ENCODE results near the gene SYT2.

SYT2 gene

DNA sequence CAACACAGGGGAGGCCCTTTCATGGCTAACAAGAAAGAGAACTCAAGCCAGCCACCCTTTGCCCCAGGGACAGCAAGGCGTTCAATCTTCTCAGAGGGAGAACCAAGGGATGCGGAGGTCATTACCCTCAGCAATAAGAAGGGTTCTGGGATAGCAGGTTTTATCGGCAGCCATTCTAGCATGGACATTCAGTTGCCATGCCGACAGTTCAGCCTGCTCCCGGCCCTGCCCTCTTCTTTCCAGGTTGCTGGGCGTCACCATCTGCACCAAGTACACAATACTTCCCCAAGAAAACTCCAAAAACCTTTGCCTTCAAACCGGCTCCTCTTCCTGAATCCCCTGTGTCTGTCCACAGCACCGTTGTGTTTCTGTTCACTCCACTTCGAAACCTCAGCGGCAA is 47.1 kb downstream of the SYT2 start:
- Histone ChIP-seq H3K4me3 (ENCODE audit: low read length) (no peak overlapping the region), H3K36me3 (ENCODE audit: control insufficient read depth, insufficient read depth, low read length) (no peaks in the 10 kb centered on the region), H3K9ac (ENCODE audit: low read length) (no peak overlapping the region), H3K4me1 (ENCODE audit: control insufficient read depth, insufficient read depth, low read length) (no peaks in the 10 kb centered on the region), H3K27me3 (ENCODE audit: control insufficient read depth, insufficient read depth, low read length) (peaks cover 10% of the 10 kb centered on the region), H3K9me3 (ENCODE audit: control insufficient read depth, low read length) (no peaks in the 10 kb centered on the region)

DNA sequence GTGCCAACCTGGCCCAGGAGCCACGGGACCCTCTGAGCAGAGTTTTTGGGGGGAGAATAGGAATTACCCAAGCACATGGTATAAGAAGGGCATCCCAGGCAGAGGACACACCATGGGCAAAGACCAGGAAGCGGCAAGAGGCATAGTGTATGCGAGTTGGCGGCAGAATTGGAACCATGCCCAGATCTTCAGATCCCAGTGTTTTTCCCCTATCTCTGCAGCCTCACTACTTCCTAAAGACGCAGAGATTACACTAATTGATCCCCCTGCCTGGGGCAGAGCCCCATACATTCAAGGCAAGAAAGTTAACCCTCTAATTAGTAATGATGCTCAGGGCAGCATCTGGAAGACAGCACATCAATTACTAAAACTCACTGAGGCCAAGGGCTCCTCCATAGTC is 48.2 kb downstream of the SYT2 start:
- no peak overlapping the region for H3K4me3 ChIP-seq (ENCODE audit: low read length)
- no peaks in the 10 kb centered on the region for H3K4me1 ChIP-seq (ENCODE audit: control insufficient read depth, insufficient read depth, low read length)
- no peak overlapping the region for H3K9ac ChIP-seq (ENCODE audit: low read length)
- H3K27me3 ChIP-seq (ENCODE audit: control insufficient read depth, insufficient read depth, low read length): peaks cover 11% of the 10 kb centered on the region
- H3K36me3 ChIP-seq (ENCODE audit: control insufficient read depth, insufficient read depth, low read length): no peaks in the 10 kb centered on the region
- no peaks in the 10 kb centered on the region for H3K9me3 ChIP-seq (ENCODE audit: control insufficient read depth, low read length)

DNA sequence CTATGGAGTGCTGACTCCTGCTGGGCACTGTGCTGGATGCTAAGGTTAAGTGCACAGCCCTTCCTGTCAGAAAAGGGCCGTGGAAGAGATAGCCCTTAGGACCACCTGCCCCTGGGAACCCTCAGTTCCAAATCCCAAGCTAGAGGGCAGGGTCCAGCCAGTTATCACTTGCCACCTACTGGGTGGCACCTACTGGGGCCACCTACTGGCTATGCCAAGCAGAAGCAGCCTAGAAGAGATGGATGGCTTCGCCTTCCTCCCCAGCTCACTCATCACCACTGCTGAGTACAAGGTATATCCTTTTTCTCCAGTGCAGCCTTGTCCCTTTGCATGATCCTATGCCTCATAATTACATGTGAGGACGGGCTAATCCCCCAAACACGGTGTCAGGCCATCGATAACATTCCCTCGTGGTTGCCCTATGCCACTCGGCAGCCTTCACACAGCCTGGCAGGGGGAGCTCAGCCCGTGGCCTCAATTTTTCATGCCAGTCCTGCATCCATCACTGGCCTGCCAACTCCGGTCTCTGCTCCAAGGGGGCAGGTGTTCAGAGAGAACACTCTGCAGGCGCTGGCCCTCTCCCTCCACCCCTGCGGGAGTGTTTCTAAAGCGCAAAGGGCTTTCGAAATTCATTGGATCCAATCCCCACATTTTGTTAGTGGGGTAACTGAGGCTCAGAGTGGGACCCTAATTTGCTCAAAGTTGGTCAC is 49.0 kb downstream of the SYT2 start:
- peaks cover 11% of the 10 kb centered on the region for H3K27me3 ChIP-seq (ENCODE audit: control insufficient read depth, insufficient read depth, low read length)
- no peaks in the 10 kb centered on the region for H3K36me3 ChIP-seq (ENCODE audit: control insufficient read depth, insufficient read depth, low read length)
- H3K4me1 ChIP-seq (ENCODE audit: control insufficient read depth, insufficient read depth, low read length): no peaks in the 10 kb centered on the region
- no peak overlapping the region for H3K4me3 ChIP-seq (ENCODE audit: low read length)
- H3K9me3 ChIP-seq (ENCODE audit: control insufficient read depth, low read length): no peaks in the 10 kb centered on the region
- no peak overlapping the region for H3K9ac ChIP-seq (ENCODE audit: low read length)

DNA sequence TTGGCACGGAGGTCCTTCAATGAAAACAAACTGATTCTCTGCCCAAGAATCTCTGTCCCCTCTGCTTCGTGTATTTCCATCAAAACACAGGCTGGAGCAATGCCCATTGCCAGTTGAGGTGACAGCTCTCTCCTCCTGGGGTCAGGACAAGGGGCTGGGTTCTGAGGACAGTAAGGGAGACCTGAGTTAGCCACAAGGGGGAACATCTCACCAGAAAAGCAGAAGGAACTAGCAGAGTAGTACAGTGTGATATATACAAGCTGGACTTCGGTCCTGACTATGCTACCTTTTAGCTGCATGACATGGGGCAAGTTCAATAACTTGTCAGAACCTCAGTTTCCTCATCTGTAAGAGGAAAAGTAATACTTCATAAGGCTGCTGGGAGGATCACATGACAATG is 50.3 kb downstream of the SYT2 start:
- peaks cover 13% of the 10 kb centered on the region for H3K27me3 ChIP-seq (ENCODE audit: control insufficient read depth, insufficient read depth, low read length)

DNA sequence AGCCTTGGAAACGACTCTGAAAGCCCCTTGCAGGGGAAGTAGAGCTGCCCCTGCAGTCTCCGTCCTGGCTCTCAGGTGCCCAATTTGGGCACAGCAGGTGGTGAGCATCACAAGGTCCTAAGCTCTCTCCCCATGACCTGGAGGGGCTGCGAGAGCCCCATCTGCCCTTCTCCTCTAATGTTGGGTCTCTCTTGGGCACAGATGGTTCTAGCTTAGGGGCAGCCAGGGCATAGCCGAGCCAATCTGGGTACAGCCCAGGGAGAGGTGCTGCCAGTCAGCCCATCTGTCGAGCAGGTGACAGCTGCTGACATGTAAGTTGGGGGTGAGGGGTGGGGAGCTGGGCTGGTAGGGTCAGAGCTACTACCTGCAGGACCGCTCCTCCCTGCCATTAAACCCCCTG is 50.7 kb downstream of the SYT2 start:
- H3K36me3 ChIP-seq (ENCODE audit: control insufficient read depth, insufficient read depth, low read length): no peaks in the 10 kb centered on the region
- no peaks in the 10 kb centered on the region for H3K4me1 ChIP-seq (ENCODE audit: control insufficient read depth, insufficient read depth, low read length)
- H3K4me3 ChIP-seq (ENCODE audit: low read length): no peak overlapping the region
- H3K9ac ChIP-seq (ENCODE audit: low read length): no peak overlapping the region
- no peaks in the 10 kb centered on the region for H3K9me3 ChIP-seq (ENCODE audit: control insufficient read depth, low read length)
- peaks cover 18% of the 10 kb centered on the region for H3K27me3 ChIP-seq (ENCODE audit: control insufficient read depth, insufficient read depth, low read length)

More for the DNA sequence above, 50.3 kb downstream of the SYT2 start:
- no peak overlapping the region for H3K9ac ChIP-seq (ENCODE audit: low read length)
- H3K36me3 ChIP-seq (ENCODE audit: control insufficient read depth, insufficient read depth, low read length): no peaks in the 10 kb centered on the region
- no peaks in the 10 kb centered on the region for H3K4me1 ChIP-seq (ENCODE audit: control insufficient read depth, insufficient read depth, low read length)
- H3K4me3 ChIP-seq (ENCODE audit: low read length): no peak overlapping the region
- H3K9me3 ChIP-seq (ENCODE audit: control insufficient read depth, low read length): no peaks in the 10 kb centered on the region

GRCh38 chr1:202658769-202659168 is 51.5 kb downstream of the SYT2 start:
- Histone ChIP-seq H3K27me3 (ENCODE audit: control insufficient read depth, insufficient read depth, low read length) (peaks cover 18% of the 10 kb centered on the region), H3K4me3 (ENCODE audit: low read length) (no peak overlapping the region), H3K36me3 (ENCODE audit: control insufficient read depth, insufficient read depth, low read length) (no peaks in the 10 kb centered on the region)

DNA sequence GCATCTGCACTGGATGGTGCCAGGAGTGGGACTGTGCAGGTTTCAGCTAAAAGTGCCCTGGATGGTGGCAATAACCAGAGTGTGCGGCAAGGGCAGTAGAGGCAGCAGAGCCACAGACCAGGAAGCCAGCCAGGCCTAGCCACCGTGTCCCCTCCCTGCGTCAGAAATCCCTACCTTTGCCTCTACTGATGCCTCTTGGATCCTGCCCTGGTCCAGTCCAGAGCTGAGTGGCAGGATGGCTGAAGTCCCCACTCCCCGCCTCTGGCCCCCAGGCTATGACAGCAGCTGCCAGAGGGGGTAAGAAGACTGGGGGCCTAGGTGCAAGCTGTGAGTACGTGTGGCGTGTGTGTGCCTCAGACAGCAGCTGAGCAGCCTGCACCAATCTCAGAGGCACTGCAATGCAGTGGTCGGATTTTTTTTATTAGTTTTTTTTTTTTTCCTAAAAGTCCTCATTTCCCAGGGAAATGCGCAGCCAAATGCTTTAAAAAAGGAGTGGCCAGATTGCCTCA is 51.9 kb downstream of the SYT2 start:
- Histone ChIP-seq H3K4me1 (ENCODE audit: control insufficient read depth, insufficient read depth, low read length) (no peaks in the 10 kb centered on the region), H3K4me3 (ENCODE audit: low read length) (no peak overlapping the region), H3K9ac (ENCODE audit: low read length) (no peak overlapping the region), H3K27me3 (ENCODE audit: control insufficient read depth, insufficient read depth, low read length) (peaks cover 18% of the 10 kb centered on the region), H3K9me3 (ENCODE audit: control insufficient read depth, low read length) (no peaks in the 10 kb centered on the region), H3K36me3 (ENCODE audit: control insufficient read depth, insufficient read depth, low read length) (no peaks in the 10 kb centered on the region)

More at GRCh38 chr1:202658769-202659168, 51.5 kb downstream of the SYT2 start:
- H3K9ac ChIP-seq (ENCODE audit: low read length): no peak overlapping the region
- no peaks in the 10 kb centered on the region for H3K4me1 ChIP-seq (ENCODE audit: control insufficient read depth, insufficient read depth, low read length)
- H3K9me3 ChIP-seq (ENCODE audit: control insufficient read depth, low read length): no peaks in the 10 kb centered on the region

DNA sequence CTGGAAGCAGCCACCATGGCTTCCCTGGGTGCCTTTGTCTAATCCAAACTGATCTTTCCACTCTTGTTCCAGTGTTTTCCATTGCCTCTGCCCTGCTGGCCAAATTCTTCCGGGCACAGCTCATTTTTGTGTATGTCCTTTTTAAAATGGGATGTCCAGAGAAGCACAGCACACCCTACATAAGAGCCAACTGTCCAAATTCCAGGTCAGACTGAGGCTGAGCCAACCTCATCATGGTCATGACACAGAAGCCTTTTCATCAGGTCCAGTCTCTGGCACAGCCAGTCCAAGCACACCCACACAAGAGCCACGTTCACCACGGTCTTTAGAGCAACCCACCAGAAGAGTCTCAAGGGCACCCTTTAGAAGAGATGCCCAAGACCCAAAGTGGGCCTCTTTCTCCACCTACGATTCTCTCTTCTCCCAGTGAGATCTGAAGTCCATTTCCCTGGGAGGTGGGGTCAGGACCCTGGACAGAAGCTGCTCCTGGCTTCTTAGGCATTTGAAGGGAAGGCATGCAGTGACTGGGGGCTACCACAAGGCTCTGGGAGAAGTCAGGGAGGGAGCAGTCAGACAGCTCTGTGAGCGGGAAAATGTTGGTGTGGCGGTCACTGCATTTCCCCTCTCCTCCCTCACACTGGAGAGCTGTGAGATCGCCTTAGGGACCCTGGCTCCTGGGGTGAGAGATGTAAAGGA is 53.2 kb downstream of the SYT2 start:
- Histone ChIP-seq H3K27me3 (ENCODE audit: control insufficient read depth, insufficient read depth, low read length) (peaks cover 16% of the 10 kb centered on the region), H3K36me3 (ENCODE audit: control insufficient read depth, insufficient read depth, low read length) (no peaks in the 10 kb centered on the region), H3K4me3 (ENCODE audit: low read length) (no peak overlapping the region), H3K4me1 (ENCODE audit: control insufficient read depth, insufficient read depth, low read length) (no peaks in the 10 kb centered on the region), H3K9me3 (ENCODE audit: control insufficient read depth, low read length) (no peaks in the 10 kb centered on the region), H3K9ac (ENCODE audit: low read length) (no peak overlapping the region)

DNA sequence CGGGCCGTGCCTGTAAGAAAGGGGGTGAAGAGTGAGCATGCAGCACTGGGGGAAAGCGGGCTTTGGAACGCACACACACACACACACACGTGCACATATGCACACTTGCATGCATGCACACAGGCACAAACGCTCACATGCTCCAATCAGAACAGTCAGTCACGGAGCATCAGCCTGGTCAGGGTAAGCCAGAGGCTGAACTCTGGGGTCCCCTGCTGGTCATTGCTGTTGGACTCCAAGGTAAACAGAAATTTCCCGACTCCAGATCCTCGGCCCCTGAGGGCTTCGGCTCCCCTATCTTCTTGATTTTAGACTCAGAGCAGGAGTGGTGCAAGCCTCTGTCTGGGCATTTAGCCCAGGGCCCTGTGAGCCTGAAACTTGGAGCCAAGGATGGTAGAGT is 54.2 kb downstream of the SYT2 start:
- Histone ChIP-seq H3K4me1 (ENCODE audit: control insufficient read depth, insufficient read depth, low read length) (no peaks in the 10 kb centered on the region), H3K27me3 (ENCODE audit: control insufficient read depth, insufficient read depth, low read length) (peaks cover 12% of the 10 kb centered on the region), H3K9ac (ENCODE audit: low read length) (no peak overlapping the region), H3K9me3 (ENCODE audit: control insufficient read depth, low read length) (no peaks in the 10 kb centered on the region), H3K4me3 (ENCODE audit: low read length) (no peak overlapping the region), H3K36me3 (ENCODE audit: control insufficient read depth, insufficient read depth, low read length) (no peaks in the 10 kb centered on the region)

GRCh38 chr1:202654079-202654478 is 56.2 kb downstream of the SYT2 start:
- H3K9ac ChIP-seq (ENCODE audit: low read length): no peak overlapping the region
- H3K36me3 ChIP-seq (ENCODE audit: control insufficient read depth, insufficient read depth, low read length): no peaks in the 10 kb centered on the region
- no peaks in the 10 kb centered on the region for H3K9me3 ChIP-seq (ENCODE audit: control insufficient read depth, low read length)
- H3K4me3 ChIP-seq (ENCODE audit: low read length): no peak overlapping the region
- peaks cover 23% of the 10 kb centered on the region for H3K27me3 ChIP-seq (ENCODE audit: control insufficient read depth, insufficient read depth, low read length)
- H3K4me1 ChIP-seq (ENCODE audit: control insufficient read depth, insufficient read depth, low read length): no peaks in the 10 kb centered on the region

DNA sequence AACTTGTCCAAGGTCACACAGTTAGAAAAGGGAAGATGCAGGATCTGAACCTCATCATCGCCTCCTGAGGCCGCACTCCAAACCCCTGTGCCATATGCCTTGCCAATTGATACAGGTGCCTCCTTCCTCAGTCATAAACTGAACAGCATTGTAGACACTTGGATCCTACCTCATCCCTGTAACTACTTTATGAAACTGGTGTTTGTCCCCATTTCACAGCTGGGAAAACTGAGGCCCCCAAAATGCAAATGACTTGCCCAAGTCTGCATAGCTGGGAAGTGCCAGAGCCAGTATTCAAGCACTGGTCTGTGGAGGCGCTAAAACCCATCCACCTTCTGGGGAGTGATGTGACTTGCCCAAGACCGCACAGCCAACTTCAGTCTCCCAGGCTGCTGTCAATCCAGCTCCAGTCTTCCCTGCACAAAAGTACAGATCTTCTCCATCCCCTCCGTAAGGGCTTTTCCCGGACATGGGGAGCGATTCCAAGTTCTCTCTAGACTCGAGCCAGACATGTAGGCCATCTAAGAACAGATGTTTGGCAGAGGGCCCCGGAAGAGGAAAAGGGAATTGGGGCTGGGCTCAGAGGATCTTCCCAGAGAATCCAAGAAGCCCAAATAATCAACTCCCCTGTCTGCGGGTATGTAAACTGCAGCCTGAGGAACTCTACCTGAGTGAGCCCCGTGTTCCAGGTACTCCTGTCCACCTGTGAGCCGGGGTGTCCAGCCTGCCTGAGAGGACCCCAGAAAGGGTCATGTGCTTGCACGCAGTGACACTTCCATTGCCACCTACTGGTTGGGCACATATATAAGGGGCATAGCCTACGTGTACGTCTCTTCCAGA is 60.5 kb downstream of the SYT2 start:
- Histone ChIP-seq H3K4me1 (ENCODE audit: control insufficient read depth, insufficient read depth, low read length) (no peaks in the 10 kb centered on the region), H3K27me3 (ENCODE audit: control insufficient read depth, insufficient read depth, low read length) (peaks cover 38% of the 10 kb centered on the region), H3K9me3 (ENCODE audit: control insufficient read depth, low read length) (no peaks in the 10 kb centered on the region), H3K4me3 (ENCODE audit: low read length) (no peak overlapping the region), H3K9ac (ENCODE audit: low read length) (no peak overlapping the region), H3K36me3 (ENCODE audit: control insufficient read depth, insufficient read depth, low read length) (no peaks in the 10 kb centered on the region)
